Testis (tissue), 3 donors: Measurements from ENCODE around the gene REEP3. TPM values are rescaled to one million over a fixed set of nuclear protein-coding genes. Genes with fewer than 3 reads are reported as not detected.

Source experiments
- DNase-seq: peaks from one replicate; pipeline ENCODE4 v3.0.0-alpha.2; 2019
- H3K27ac ChIP-seq, 2 donors: fragments of 200-600 bp; sonication (generic); one replicate each; pipeline ENCODE4 v1.5.1; 2019
- H3K27me3 ChIP-seq: fragments of 200-600 bp; sonication (generic); one replicate; pipeline ENCODE4 v1.5.1; 2019
- H3K36me3 ChIP-seq: fragments of 200-600 bp; sonication (generic); one replicate; pipeline ENCODE4 v1.5.1; 2017; ENCODE audit warnings: low read depth; ENCODE audit errors: missing control alignments
- H3K4me1 ChIP-seq: fragments of 200-600 bp; sonication (generic); one replicate; pipeline ENCODE4 v1.5.1; 2019
- H3K4me3 ChIP-seq, 2 donors: fragments of 200-600 bp; sonication (generic); one replicate each; pipeline ENCODE4 v1.5.1; 2017 to 2019
- H3K9me3 ChIP-seq: fragments of 200-600 bp; sonication (generic); one replicate; pipeline ENCODE4 v1.5.1; 2017
- POLR2A ChIP-seq: fragments of 450-650 bp; IDR thresholded peaks from one replicate; pipeline ENCODE4 v1.6.1; 2017; ENCODE audit warnings: antibody characterized with exemption, mild to moderate bottlenecking, moderate library complexity
- WGBS, 2 donors: methylation state at CpG; one replicate each; pipeline ENCODE4 v1.1.5; 2018; 5-methylcytosine and 5-hydroxymethylcytosine counted together
- intact Hi-C: fragments of 100-400 bp; cut with DNase I; formaldehyde crosslinking; loops from one replicate; pipeline ENCODE4 v1.15.1; 2023; ENCODE audit warnings: low total_unique reads
- polyA plus RNA-seq: library from polyadenylated mRNA; stranded (reverse); fragments of 350-450 nt; fragmentation: Illumina TruSeq; extraction: RNeasy Lipid Tissue Mini Kit (QIAGEN cat#74804); gene quantifications from one replicate; pipeline ENCODE4 v1.2.3, GENCODE V29; 2014; ENCODE audit warnings: low read depth, low replicate concordance; ENCODE audit not compliant: insufficient read depth
- total RNA-seq, 2 donors: library from RNA; depleted of rRNA; stranded (reverse); fragments of >200 nt; gene quantifications; one replicate each; pipeline ENCODE4 v1.2.3, GENCODE V29; 2016
- TF ChIP-seq, protein P1 (sequence below), 3 experiments: fragments of 450-650 bp in 2 of 3; fragments of 200-600 bp in 1 of 3; sonication (generic) in 1 of 3; IDR thresholded peaks; one replicate each; pipeline ENCODE4 v1.5.1; 2016 to 2019; ENCODE audit warnings: antibody characterized with exemption in 3 of 3, mild to moderate bottlenecking in 2 of 3, moderate library complexity in 1 of 3

REEP3 gene
- total and polyA plus RNA-seq, 3 donors from 2014 or later = 18.4 to 45.2 (median 20.3) TPM

DNA sequence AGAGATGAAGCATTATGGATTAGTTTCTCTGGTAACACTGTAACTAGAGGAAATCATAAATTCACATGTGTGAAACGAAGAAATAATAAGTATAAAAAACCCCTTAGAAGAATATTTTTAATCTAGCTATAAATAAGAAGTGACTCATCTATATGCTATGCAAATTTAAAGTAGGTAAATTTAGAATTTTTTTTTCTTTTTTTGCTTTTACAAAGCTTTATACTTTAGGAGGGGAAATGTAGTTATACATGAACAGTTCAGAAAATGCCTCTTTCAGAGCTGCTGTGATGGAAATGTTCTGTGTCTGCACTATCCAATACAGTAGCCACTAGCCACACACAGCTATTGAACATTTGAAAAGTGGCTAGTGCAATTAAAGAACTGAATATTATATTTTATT is 87.3 kb downstream of the REEP3 start:
- H3K27me3 ChIP-seq = no peaks in the 10 kb centered on the region
- no peak overlapping the region for H3K4me3 ChIP-seq
- DNase-seq = no peak
- no peaks in the 10 kb centered on the region for H3K36me3 ChIP-seq
- intact Hi-C loops = no loop called here
- peaks cover 13% of the 10 kb centered on the region for H3K4me1 ChIP-seq
- WGBS, 2 donors = 85 to 87% methylated on average over 1 of the region's 1 CpG
- H3K9me3 ChIP-seq = no peaks in the 10 kb centered on the region
- H3K27ac ChIP-seq = no peak overlapping the region
- no peak for TF ChIP-seq POLR2A
- TF ChIP-seq, protein P1, sequence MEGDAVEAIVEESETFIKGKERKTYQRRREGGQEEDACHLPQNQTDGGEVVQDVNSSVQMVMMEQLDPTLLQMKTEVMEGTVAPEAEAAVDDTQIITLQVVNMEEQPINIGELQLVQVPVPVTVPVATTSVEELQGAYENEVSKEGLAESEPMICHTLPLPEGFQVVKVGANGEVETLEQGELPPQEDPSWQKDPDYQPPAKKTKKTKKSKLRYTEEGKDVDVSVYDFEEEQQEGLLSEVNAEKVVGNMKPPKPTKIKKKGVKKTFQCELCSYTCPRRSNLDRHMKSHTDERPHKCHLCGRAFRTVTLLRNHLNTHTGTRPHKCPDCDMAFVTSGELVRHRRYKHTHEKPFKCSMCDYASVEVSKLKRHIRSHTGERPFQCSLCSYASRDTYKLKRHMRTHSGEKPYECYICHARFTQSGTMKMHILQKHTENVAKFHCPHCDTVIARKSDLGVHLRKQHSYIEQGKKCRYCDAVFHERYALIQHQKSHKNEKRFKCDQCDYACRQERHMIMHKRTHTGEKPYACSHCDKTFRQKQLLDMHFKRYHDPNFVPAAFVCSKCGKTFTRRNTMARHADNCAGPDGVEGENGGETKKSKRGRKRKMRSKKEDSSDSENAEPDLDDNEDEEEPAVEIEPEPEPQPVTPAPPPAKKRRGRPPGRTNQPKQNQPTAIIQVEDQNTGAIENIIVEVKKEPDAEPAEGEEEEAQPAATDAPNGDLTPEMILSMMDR (IDR thresholded peaks at IDR 0.05) = no peak

DNA sequence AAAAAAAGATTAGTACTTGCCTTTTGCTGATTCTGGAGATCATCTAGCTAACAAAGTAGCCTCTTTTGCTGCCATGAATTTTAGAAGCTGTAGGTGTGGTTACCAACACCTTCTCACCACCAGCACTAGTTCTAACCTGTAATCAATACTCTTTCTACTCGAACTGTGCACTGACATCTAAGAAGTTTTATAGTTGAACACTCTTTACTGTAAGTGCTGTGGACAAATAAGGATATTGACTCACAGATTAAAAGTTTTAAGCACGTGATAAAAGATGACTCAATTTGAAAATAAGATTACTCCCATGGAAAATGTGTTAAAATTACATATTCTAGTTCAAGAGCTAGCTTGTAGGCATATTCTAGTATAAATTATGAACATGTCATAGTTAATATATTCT is 89.9 kb downstream of the REEP3 start:
- TF ChIP-seq POLR2A = no peak
- no peaks in the 10 kb centered on the region for H3K4me1 ChIP-seq
- no peak overlapping the region for H3K27ac ChIP-seq
- no peak overlapping the region for H3K4me3 ChIP-seq
- no peak for DNase-seq
- 76 to 89% methylated on average over 2 of the region's 2 CpGs for WGBS, 2 donors
- no peaks in the 10 kb centered on the region for H3K27me3 ChIP-seq
- intact Hi-C loops = no loop called here
- H3K9me3 ChIP-seq = no peaks in the 10 kb centered on the region
- H3K36me3 ChIP-seq = no peaks in the 10 kb centered on the region

DNA sequence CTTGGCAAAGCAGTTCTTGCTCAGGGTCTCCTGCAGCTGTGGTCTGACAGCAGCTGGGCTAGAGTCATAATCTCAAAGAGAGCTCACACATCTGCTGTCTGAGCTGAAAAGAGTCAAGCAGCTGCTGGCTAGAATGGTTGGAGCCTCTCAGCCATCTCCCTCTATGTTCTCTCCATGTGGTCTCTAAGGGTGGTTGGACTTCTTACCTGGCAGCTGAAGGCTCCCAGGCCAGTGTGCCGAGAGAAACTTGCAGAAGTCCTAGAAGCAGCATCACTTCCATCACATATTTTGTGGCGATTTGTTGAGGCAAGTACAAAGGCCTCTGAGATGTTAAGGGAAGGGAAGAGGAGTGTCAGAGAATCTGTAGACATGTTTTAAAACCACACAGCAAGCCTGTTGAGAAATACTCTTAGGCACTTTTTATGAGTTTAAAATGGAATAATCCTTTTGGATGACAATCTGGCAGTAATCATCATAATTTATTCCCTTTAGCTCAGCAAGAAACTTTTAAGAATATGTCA is 93.2 kb downstream of the REEP3 start:
- 53 to 60% methylated on average over 2 of the region's 2 CpGs for WGBS, 2 donors
- no peak overlapping the region for H3K4me3 ChIP-seq
- no peaks in the 10 kb centered on the region for H3K36me3 ChIP-seq
- no peak for DNase-seq
- intact Hi-C loops = no loop called here
- H3K27ac ChIP-seq = no peak overlapping the region
- H3K9me3 ChIP-seq = no peaks in the 10 kb centered on the region
- H3K4me1 ChIP-seq = no peaks in the 10 kb centered on the region
- TF ChIP-seq, protein P1 (IDR thresholded peaks at IDR 0.05) = no peak
- TF ChIP-seq POLR2A = no peak
- no peaks in the 10 kb centered on the region for H3K27me3 ChIP-seq

DNA sequence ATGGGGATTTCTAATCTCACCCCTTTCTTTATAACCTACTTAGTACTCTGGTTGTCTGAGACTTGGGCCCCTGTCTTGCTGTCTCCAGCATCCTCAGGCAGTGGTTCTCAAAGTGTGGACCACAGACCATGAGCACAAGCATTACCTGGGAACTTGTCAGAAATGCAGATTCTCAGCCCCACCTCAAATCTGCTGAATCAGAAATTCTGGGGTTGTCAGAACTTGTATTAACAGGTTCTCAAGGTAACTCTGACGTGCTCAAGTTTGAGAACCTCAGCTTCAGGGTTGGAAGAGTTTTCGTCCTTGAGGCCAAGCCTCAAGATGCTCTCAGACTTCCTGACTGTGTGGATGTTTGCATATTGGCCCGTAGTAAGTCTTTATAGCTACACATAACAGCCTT is 97.4 kb downstream of the REEP3 start:
- H3K27me3 ChIP-seq = no peaks in the 10 kb centered on the region
- WGBS, 2 donors = 93 to 94% methylated on average over 3 of the region's 3 CpGs
- no peaks in the 10 kb centered on the region for H3K9me3 ChIP-seq
- no peaks in the 10 kb centered on the region for H3K4me1 ChIP-seq
- no peak for TF ChIP-seq POLR2A
- TF ChIP-seq, protein P1 (IDR thresholded peaks at IDR 0.05) = no peak
- no peaks in the 10 kb centered on the region for H3K36me3 ChIP-seq
- no peak overlapping the region for H3K4me3 ChIP-seq
- DNase-seq = no peak
- H3K27ac ChIP-seq = no peak overlapping the region
- intact Hi-C loops = no loop called here

DNA sequence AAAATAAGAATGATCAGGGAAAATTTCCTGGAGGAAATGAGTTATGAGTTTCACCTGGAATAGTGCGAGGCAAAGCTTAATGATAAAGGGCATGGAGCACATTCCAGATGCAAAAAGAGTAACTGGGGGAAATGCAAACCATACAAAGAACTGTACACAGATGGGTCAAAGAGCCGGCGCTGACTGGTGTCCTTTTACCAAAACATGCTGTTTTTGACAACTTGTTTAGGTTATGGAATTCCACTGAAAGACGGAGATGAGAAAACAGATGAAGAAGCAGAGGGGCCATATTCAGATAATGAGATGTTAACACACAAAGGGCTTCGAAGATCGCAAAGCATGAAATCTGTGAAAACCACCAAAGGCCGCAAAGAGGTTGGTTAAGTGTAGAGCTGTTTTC is 98.2 kb downstream of the REEP3 start:
- H3K27me3 ChIP-seq = no peaks in the 10 kb centered on the region
- TF ChIP-seq, protein P1 (IDR thresholded peaks at IDR 0.05) = no peak
- no peaks in the 10 kb centered on the region for H3K4me1 ChIP-seq
- no peak overlapping the region for H3K27ac ChIP-seq
- no peak for DNase-seq
- intact Hi-C loops = no loop called here
- H3K9me3 ChIP-seq = no peaks in the 10 kb centered on the region
- no peaks in the 10 kb centered on the region for H3K36me3 ChIP-seq
- WGBS, 2 donors = 94 to 95% methylated on average over 7 of the region's 7 CpGs
- H3K4me3 ChIP-seq = no peak overlapping the region
